ENCODE results near the gene EPS8L3. TPM values are rescaled to one million over a fixed set of nuclear protein-coding genes. Genes with fewer than 3 reads are reported as not detected.
A peak's percentile ranks its signal among the peaks of the same experiment; 100 is the strongest.
"Not testable (repeated sequence)": the region's sequence is repeated elsewhere in the genome, so short reads cannot be mapped to it uniquely, and the experiment has no call there.

Gene EPS8L3
- total and polyA plus RNA-seq, 2 experiments from 2014 or later: not detected

- DNase-seq: no peak
- in situ Hi-C loops (cut with MboI): no loop called here
- H3K9me2 ChIP-seq (ENCODE audit: insufficient read depth): no peaks in the 10 kb centered on the region
- H3K27me3 ChIP-seq (replicated peaks; ENCODE audit: insufficient read depth): no peaks in the 10 kb centered on the region; the same call in 1 of the 2 replicates
- H3K4me1 ChIP-seq (ENCODE audit: insufficient read depth): no peaks in the 10 kb centered on the region
- H3F3A ChIP-seq (ENCODE audit: insufficient read depth): no peaks in the 10 kb centered on the region; the same call in 1 of the 2 replicates
- H3K4me2 ChIP-seq (ENCODE audit: unreplicated experiment): no peak overlapping the region
- no peaks in the 10 kb centered on the region for H4K20me1 ChIP-seq (ENCODE audit: insufficient read depth)
- H3K9me3 ChIP-seq (ENCODE audit: low read depth): no peaks in the 10 kb centered on the region
- no peak overlapping the region for H3K4me3 ChIP-seq
- 0 out of 2 replicates have a peak overlapping the region, but pooled peaks have one; percentile 9 for H3K9ac ChIP-seq
- H3K79me2 ChIP-seq (ENCODE audit: insufficient read depth): no peaks in the 10 kb centered on the region
- 86 to 91% methylated on average over 6 to 7 of the region's 7 CpGs for WGBS, 2 experiments (ENCODE audit: low coverage in 1 of 2, low lambda C conversion rate in 2 of 2, missing lambda C conversion rate in 2 of 2)
- no peak overlapping the region for H3K27ac ChIP-seq
- H2AFZ ChIP-seq: no peak overlapping the region
- TF ChIP-seq EZH2phosphoT487 (IDR thresholded peaks at IDR 0.05; ENCODE audit: insufficient read depth, low read depth) (no peak), EZH2 (IDR thresholded peaks at IDR 0.05; ENCODE audit: insufficient read depth, poor library complexity, severe bottlenecking) (no peak)
- no peaks in the 10 kb centered on the region for H3K36me3 ChIP-seq (ENCODE audit: low read depth)
Observed at GRCh38 chr1:109768820-109769219, 5.1 kb upstream of the EPS8L3 start.

GRCh38 chr1:109768335-109768650, 4.6 kb upstream of the EPS8L3 start:
- H2AFZ ChIP-seq: no peak overlapping the region
- no peaks in the 10 kb centered on the region for H3K9me3 ChIP-seq (ENCODE audit: low read depth)
- H3K9ac ChIP-seq: no peak overlapping the region
- no peaks in the 10 kb centered on the region; the same call in 1 of the 2 replicates for H3F3A ChIP-seq (ENCODE audit: insufficient read depth)
- no peaks in the 10 kb centered on the region for H4K20me1 ChIP-seq (ENCODE audit: insufficient read depth)
- H3K27me3 ChIP-seq (replicated peaks; ENCODE audit: insufficient read depth): no peaks in the 10 kb centered on the region; the same call in 1 of the 2 replicates
- no peaks in the 10 kb centered on the region for H3K4me1 ChIP-seq (ENCODE audit: insufficient read depth)
- H3K4me2 ChIP-seq (ENCODE audit: unreplicated experiment): no peak overlapping the region
- in situ Hi-C loops (cut with MboI): no loop called here
- H3K4me3 ChIP-seq: no peak overlapping the region
- no peak for DNase-seq
- no peaks in the 10 kb centered on the region for H3K36me3 ChIP-seq (ENCODE audit: low read depth)
- H3K27ac ChIP-seq: no peak overlapping the region
- no peaks in the 10 kb centered on the region for H3K79me2 ChIP-seq (ENCODE audit: insufficient read depth)
- TF ChIP-seq EZH2phosphoT487 (IDR thresholded peaks at IDR 0.05; ENCODE audit: insufficient read depth, low read depth) (no peak), EZH2 (IDR thresholded peaks at IDR 0.05; ENCODE audit: insufficient read depth, poor library complexity, severe bottlenecking) (no peak)
- H3K9me2 ChIP-seq (ENCODE audit: insufficient read depth): no peaks in the 10 kb centered on the region
- 83 to 89% methylated on average over 2 of the region's 2 CpGs for WGBS, 2 experiments (ENCODE audit: low coverage in 1 of 2, low lambda C conversion rate in 2 of 2, missing lambda C conversion rate in 2 of 2)

- Histone ChIP-seq H3K27ac (no peak overlapping the region), H3K4me3 (no peak overlapping the region), H3K36me3 (ENCODE audit: low read depth) (no peaks in the 10 kb centered on the region), H4K20me1 (ENCODE audit: insufficient read depth) (no peaks in the 10 kb centered on the region), H3F3A (ENCODE audit: insufficient read depth) (no peaks in the 10 kb centered on the region; the same call in 1 of the 2 replicates), H3K79me2 (ENCODE audit: insufficient read depth) (no peaks in the 10 kb centered on the region), H2AFZ (no peak overlapping the region), H3K4me1 (ENCODE audit: insufficient read depth) (no peaks in the 10 kb centered on the region), H3K9me2 (ENCODE audit: insufficient read depth) (no peaks in the 10 kb centered on the region), H3K4me2 (ENCODE audit: unreplicated experiment) (no peak overlapping the region), H3K9ac (no peak overlapping the region), H3K27me3 (replicated peaks; ENCODE audit: insufficient read depth) (no peaks in the 10 kb centered on the region; the same call in 1 of the 2 replicates), H3K9me3 (ENCODE audit: low read depth) (no peaks in the 10 kb centered on the region)
- TF ChIP-seq EZH2phosphoT487 (IDR thresholded peaks at IDR 0.05; ENCODE audit: insufficient read depth, low read depth) (no peak), EZH2 (IDR thresholded peaks at IDR 0.05; ENCODE audit: insufficient read depth, poor library complexity, severe bottlenecking) (no peak)
- DNase-seq: no peak
- WGBS, 2 experiments (ENCODE audit: low coverage in 1 of 2, low lambda C conversion rate in 2 of 2, missing lambda C conversion rate in 2 of 2): 90 to 92% methylated on average over 10 of the region's 10 CpGs
- in situ Hi-C loops (cut with MboI): no loop called here
Observed at GRCh38 chr1:109767637-109768334, 4.1 kb upstream of the EPS8L3 start.

- H3F3A ChIP-seq (ENCODE audit: insufficient read depth); H3K4me1 ChIP-seq (ENCODE audit: insufficient read depth); H3K9me2 ChIP-seq (ENCODE audit: insufficient read depth); H2AFZ ChIP-seq; DNase-seq; H3K9me3 ChIP-seq (ENCODE audit: low read depth); H3K79me2 ChIP-seq (ENCODE audit: insufficient read depth); H3K27ac ChIP-seq; H4K20me1 ChIP-seq (ENCODE audit: insufficient read depth); H3K9ac ChIP-seq; H3K27me3 ChIP-seq (replicated peaks; ENCODE audit: insufficient read depth); H3K4me3 ChIP-seq; in situ Hi-C loops (cut with MboI); H3K4me2 ChIP-seq (ENCODE audit: unreplicated experiment); H3K36me3 ChIP-seq (ENCODE audit: low read depth): not testable (repeated sequence)
- 87 to 91% methylated on average over 17 of the region's 17 CpGs for WGBS, 2 experiments (ENCODE audit: low coverage in 1 of 2, low lambda C conversion rate in 2 of 2, missing lambda C conversion rate in 2 of 2)
Observed at GRCh38 chr1:109766991-109767636, 3.4 kb upstream of the EPS8L3 start.

All from GM23248 (cell line).